HepG2 (cell line): ENCODE results near the gene ZDHHC3. TPM values are rescaled to one million over a fixed set of nuclear protein-coding genes. Genes with fewer than 3 reads are reported as not detected.

ENCODE experiments used
- AGO2 ChIP-seq: fragments of 200-400 bp; formaldehyde crosslinking; optimal IDR thresholded peaks from 2 replicates; pipeline ENCODE3; 2017; ENCODE audit warnings: mild to moderate bottlenecking, low read depth, low read length, moderate library complexity
- AKNA ChIP-seq: sonication (generic); formaldehyde crosslinking; IDR thresholded peaks from 2 replicates; pipeline ENCODE4 v1.4.0; 2020; ENCODE audit warnings: missing genetic modification reagents, borderline replicate concordance
- ZHX1 ChIP-seq: sonication (generic); formaldehyde crosslinking; IDR thresholded peaks from 2 replicates; pipeline ENCODE4 v1.8.1; 2022; ENCODE audit warnings: low read depth, mild to moderate bottlenecking, missing genetic modification reagents
- ZNF232 ChIP-seq: sonication (generic); formaldehyde crosslinking; IDR thresholded peaks from 2 replicates; pipeline ENCODE4 v1.4.0; 2020; ENCODE audit warnings: missing genetic modification reagents, borderline replicate concordance
- ZNF30 ChIP-seq: sonication (generic); formaldehyde crosslinking; IDR thresholded peaks from 2 replicates; pipeline ENCODE4 v1.5.0; 2020; ENCODE audit warnings: mild to moderate bottlenecking, missing genetic modification reagents
- polyA plus RNA-seq, 8 experiments: library from polyadenylated mRNA; depleted of rRNA in 3 of 8; stranded (reverse) in 7 of 8; unstranded in 1 of 8; fragments of >200 nt; fragmentation: Illumina TruSeq in 4 of 8; extraction: Trizol in 4 of 8; gene quantifications; 2 replicates each; pipeline versions ENCODE4 v1.2.1 to v1.2.3, GENCODE V29; 2011 to 2016; ENCODE audit warnings: low read depth in 4 of 8, missing spikeins in 1 of 8, mixed read lengths in 1 of 8; ENCODE audit not compliant: insufficient read depth in 1 of 8
- total RNA-seq, 5 experiments: library from RNA; depleted of rRNA; stranded (reverse); fragments of >200 nt; fragmentation: Illumina TruSeq; extraction: Trizol; gene quantifications; 2 replicates each; pipeline ENCODE4 v1.2.3, GENCODE V29; 2016; ENCODE audit warnings: low read depth in 1 of 5

The ZDHHC3 gene
- total and polyA plus RNA-seq, 2 of the 13 experiments (the other 11 are each of a cell fraction or from before 2014, with no cell fraction given) = 44.1 to 65.7 TPM

GRCh38 chr3:44915702-44916438 is 60.1 kb downstream of the ZDHHC3 start (continued):
- TF ChIP-seq AKNA (CRISPR knock-in tag) (no peak), AGO2 (no peak), ZHX1 (CRISPR knock-in tag) (no peak), ZNF232 (CRISPR knock-in tag) (no peak), ZNF30 (CRISPR knock-in tag) (no peak)
